Astrocyte of the cerebellum (primary cell): ENCODE results near the gene LPCAT3.

Experiments
- DNase-seq: peaks from one replicate; pipeline ENCODE4 v3.0.0-alpha.2; 2011; ENCODE audit warnings: low read depth
- H3K4me3 ChIP-seq: 2 replicates; pipeline ENCODE4 v1.5.1; 2011; ENCODE audit warnings: mild to moderate bottlenecking, low read depth, low read length, moderate library complexity
- in situ Hi-C: cut with HindIII; loops from 2 replicates; pipeline ENCODE4 v1.10.0; 2017; ENCODE audit warnings: low sequenced_read_pairs
- TF ChIP-seq, protein P1 (sequence below): IDR thresholded peaks from 2 replicates; pipeline ENCODE4 v1.5.1; 2012; ENCODE audit warnings: low read length, low read depth, moderate library complexity, mild to moderate bottlenecking; ENCODE audit errors: missing control alignments

LPCAT3 gene

DNA sequence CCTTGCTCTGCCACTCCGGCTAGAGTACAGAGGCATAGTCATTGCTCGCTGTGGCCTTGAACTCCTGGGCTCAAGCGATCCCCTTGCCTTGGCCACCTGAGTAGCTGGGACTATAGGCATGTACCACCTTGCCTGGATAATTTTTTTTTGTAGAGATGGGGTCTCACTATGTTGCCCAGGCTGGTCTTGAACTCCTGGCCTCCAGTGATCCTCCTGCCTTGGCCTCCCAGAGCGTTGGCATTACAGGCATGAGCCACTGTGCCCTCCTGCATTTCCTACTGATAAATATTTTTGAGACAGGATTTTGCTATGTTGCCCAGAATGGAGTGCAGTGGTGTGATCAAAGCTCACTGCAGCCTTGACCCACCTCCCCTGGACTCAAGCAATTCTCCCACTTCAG lies 38.2 kb downstream of the LPCAT3 start:
- DNase-seq: no peak
- H3K4me3 ChIP-seq: no peak overlapping the region
- in situ Hi-C loops: no loop called here
- TF ChIP-seq, protein P1, sequence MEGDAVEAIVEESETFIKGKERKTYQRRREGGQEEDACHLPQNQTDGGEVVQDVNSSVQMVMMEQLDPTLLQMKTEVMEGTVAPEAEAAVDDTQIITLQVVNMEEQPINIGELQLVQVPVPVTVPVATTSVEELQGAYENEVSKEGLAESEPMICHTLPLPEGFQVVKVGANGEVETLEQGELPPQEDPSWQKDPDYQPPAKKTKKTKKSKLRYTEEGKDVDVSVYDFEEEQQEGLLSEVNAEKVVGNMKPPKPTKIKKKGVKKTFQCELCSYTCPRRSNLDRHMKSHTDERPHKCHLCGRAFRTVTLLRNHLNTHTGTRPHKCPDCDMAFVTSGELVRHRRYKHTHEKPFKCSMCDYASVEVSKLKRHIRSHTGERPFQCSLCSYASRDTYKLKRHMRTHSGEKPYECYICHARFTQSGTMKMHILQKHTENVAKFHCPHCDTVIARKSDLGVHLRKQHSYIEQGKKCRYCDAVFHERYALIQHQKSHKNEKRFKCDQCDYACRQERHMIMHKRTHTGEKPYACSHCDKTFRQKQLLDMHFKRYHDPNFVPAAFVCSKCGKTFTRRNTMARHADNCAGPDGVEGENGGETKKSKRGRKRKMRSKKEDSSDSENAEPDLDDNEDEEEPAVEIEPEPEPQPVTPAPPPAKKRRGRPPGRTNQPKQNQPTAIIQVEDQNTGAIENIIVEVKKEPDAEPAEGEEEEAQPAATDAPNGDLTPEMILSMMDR: no peak

DNA sequence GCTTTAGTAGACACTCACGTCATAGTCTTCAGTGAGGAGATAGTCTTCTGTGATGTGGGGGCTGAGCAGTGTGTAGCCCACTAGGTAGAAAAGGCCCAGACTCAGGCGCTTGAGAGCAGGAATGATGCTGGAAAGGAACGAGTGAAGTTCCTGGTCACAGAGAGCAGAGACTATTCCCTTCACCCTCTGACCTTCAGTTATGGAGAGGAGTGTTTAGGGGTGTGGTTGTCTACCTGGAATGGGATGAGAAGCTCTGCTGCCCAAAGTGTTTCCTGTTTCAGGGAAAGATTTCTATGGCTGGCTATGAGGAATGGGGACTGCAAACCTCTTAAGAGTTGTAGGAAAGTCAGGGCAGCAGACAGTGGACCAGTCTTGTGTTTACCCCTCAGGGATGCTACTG lies 38.8 kb downstream of the LPCAT3 start:
- DNase-seq: no peak
- in situ Hi-C loops: no loop called here
- TF ChIP-seq, protein P1: no peak
- H3K4me3 ChIP-seq: no peak overlapping the region

DNA sequence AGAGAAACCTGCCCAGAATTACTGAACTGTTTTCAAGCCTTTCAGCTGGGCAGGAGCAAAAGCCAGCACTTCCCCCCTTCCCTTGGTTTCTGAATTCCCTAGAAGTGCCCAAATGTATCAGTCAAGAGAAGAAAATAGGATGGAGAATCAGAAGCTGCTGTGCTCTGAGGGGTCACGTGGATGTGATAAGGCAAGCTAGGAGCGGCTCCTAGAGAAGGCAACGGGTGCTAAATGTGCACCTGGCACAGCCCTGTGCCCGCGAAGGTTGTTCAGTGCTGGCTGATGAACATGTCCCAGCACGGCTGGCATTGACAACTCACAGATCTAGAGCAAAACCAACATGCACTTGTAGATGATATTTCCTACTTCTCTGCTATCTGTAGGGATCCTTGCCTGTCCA lies 39.3 kb downstream of the LPCAT3 start:
- DNase-seq: no peak
- in situ Hi-C loops: no loop called here
- TF ChIP-seq, protein P1: no peak
- no peak overlapping the region for H3K4me3 ChIP-seq

DNA sequence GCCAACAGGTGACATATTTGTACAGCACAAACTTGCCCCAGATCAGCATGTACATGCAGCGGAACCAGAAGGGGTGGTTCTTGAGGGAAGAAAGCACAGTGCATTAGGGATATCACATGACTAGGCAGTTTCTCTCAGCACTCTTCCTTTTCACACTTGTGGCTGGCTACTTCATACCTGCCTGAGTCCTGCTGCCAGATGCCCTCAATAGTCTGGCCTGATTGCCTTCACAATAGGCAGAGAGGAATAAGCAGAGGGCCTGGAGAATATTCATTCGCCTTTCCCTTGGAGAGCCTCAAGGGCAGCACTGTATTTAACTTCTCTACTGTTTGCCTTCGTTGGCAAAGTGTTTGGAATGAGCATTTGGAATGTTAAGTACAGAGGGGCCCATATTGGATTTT lies 39.7 kb downstream of the LPCAT3 start:
- DNase-seq: no peak
- TF ChIP-seq, protein P1: no peak
- no peak overlapping the region for H3K4me3 ChIP-seq
- in situ Hi-C loops: no loop called here

DNA sequence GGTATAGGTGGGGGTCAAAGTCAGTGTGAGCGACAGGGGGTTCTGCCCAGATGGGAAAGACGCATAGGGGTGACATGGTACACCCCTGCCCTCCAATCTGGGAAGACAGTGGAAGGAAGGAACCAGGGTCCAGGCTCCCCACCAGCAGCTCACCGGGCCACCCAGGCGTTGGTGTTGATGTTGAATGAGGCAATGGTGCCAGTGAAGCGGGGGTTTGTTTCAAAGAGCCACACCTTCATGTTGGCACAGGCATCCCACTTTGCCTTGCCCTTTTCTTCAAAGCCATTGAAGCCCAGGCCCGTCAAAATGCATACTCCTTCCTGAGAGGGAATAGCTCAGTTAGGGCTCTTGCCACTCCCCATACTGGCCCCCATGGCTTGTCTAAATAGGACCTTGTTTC lies 40.1 kb downstream of the LPCAT3 start:
- DNase-seq: no peak
- in situ Hi-C loops: no loop called here
- TF ChIP-seq, protein P1: no peak
- H3K4me3 ChIP-seq: no peak overlapping the region

DNA sequence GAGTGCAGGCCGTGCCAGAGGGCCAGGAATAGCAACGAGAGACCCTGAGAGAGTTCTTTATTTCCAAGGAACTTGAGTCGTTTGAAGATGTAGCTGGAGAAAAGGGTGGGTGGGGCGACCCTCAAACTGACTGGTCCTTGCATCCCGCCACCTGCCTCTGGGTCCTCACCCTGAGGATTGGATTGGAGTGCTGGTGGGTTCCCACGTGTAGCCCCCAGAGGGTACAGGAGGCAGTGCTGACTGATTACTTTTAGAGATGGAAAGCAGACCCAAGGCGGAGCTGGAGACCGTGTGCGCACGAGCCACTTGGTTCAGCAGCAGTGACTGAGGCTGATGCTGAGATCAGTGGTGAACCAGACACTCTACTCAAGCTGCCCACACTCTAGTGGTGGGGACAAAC lies 40.6 kb downstream of the LPCAT3 start:
- DNase-seq: no peak
- H3K4me3 ChIP-seq: no peak overlapping the region
- in situ Hi-C loops: no loop called here
- TF ChIP-seq, protein P1: no peak
